HK-2 (cell line): ENCODE measurements around the gene IL1RL2.

Source experiments
- DNase-seq: peaks from one replicate; pipeline ENCODE4 v3.0.0-alpha.2; 2018; ENCODE audit not compliant: unreplicated experiment

Gene IL1RL2

DNA sequence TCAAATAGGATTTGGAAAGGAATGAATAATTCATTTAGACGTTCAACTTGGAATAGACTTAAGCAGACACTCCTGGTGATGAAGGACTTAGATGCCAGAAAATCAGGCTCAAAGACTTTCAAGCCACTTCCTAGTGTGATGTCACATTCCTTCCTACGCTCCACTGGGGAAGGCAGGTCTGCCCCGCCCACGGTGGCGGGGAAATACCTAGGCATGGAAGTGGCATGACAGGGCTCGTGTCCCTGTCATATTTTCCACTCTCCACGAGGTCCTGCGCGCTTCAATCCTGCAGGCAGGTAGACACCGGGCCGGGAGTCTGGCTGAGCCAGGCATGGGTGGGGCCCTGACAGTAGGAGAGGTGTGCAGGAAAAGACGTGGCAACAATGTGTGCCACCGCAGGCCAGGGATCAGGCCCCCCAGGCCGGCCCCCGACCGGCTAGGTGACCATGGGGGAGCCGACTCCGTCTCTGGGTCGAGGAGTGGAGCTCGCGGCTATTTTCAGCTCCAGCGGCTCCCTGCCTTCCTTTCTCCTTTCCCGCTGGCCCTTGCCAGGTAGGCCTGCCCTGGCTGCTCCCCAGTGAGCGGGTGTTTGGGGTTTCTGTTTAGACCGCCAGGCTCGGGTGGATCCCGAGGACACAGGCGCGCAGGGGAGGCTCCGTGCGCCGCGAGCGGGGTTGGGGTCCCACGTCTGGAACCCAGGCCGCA lies at the start of gene IL1RL2:
Gene IL1RL2 (plus strand): TSS at position 233 of the 705 bp plus-strand sequence. CDS start 845 bp downstream, outside the sequence.
- peak; percentile 68 for DNase-seq

DNA sequence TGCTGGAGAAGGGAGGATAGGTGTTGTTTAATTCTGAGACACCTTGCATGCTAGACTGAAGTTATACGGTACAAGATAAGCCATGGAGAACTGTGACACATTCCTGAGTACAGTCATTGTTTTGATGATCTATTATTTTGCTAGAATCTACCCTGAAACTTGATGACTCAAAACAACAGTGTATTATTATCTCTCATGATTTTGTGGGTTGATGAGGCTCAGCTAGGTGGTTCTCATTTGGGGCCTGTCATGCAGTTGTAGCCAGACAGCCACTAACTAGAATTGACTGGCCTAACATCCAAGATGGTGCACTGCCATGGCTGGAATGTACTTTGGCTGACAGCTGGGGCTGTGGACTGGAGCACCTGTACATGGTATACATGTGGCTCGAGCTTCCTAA lies 49.7 kb upstream of the IL1RL2 start:
- no peak for DNase-seq

DNA sequence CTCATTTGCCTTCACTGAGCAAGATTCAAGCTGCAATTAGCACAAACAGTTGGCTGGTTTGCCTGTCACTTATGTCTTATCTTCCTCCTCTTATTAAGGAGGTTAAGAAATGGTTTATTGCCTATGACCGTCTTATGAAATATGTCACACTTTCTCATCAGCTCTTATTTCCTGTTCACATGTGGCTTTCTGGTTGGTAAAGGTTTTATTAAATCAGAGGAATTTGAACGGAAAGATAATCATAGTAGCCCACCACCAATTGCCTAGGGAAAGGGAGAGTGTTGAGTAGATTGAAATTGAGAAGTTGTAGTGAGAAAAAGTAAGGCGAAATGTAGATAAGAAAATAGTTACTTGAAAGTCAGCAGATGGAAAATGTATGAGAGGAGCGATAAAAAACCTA lies 48.5 kb upstream of the IL1RL2 start:
- DNase-seq, result no peak

- DNase-seq, result no peak
Measured at GRCh38 chr2:102139851-102140250, 47.0 kb upstream of the IL1RL2 start.

- no peak for DNase-seq
Measured at GRCh38 chr2:102140377-102140776, 46.4 kb upstream of the IL1RL2 start.

DNA sequence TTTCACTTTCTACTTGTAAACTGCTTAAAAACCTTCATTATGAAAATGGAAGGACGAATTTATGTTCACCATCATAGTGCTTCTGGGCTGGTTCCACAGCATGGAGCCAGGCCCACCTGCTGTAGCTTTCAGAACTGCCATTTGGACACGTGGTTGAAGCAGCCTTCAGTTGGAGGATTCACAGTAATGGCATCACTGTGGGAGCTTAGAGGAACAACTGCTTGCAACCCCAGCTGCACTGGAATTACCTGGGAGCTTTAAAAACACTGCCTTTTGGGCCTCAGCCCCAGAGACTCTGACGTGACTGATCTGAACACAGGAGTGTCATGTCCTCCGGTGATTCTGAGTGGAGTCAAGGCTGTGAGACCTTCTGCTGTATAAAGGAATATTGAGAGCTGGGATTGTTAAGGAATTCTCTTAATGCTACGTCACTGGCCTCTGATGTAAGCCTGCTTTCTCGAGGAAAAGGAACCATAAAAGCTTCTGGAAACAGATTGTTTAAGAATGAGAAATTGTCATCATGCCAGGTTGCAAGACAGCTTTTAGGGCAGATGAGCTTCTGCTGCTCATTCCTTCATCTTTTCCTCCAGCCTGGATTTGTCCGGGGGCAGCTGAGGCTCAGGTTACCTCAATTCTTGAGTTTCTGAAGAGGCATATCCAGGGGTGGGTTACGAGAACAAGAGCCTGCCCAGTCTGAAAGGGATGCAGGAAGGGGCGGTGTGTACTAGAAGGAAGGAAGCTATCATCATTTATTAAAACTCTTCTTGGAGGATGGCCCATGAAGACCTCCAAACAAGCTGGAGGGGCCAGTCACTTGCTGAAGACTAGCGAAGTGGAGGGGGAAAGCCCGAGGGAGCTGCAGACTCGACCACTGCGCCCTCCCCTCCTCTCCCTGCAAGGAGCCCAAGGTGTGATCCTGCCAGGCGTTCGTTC lies 45.5 kb upstream of the IL1RL2 start:
- no peak for DNase-seq

DNA sequence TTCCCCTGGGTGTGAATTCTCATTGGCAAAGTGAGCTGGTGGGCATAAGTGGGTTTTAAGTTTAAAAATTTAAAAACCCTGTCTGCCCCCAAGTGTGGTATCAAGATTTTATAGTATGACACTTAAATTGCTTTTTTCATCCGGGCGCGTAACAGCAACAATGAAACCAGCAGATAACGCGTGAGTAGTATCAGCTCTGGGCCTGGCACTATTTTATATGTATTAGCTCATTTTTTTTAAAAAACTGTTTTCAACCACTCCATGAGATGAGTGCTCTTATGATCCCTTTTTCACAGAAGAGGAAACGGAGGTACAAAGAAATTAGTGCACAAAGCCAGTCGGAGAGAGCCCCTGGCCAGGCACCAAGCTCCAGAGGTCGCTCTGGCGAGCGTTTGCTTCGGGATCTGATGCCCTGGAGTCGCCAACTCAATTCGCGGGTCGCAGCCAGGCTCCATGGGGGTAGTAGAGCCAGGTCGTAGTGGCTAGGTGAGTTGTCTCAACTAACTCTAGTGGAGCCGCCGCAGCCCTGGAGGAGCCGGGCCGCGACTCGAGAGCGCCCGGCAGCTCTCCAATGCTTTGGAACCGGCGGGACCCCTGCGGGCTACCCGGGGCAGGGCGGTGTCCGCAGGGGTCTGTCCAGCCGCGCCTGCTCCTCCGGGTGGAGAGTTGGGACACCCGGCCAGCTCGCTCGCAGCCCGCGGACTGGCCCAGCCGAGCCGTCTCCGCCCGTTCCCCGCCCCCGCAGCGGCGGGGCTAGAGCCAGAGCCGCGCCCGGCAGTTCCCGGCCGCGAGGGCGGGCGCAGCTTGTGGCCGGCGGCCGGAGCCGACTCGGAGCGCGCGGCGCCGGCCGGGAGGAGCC lies 44.6 kb upstream of the IL1RL2 start, which contains the start of gene IL1R1:
Gene IL1R1 (plus strand): TSS at position 777 of the 859 bp plus-strand sequence. CDS start 14,979 bp downstream, outside the sequence.
- peak; percentile 68 for DNase-seq

DNA sequence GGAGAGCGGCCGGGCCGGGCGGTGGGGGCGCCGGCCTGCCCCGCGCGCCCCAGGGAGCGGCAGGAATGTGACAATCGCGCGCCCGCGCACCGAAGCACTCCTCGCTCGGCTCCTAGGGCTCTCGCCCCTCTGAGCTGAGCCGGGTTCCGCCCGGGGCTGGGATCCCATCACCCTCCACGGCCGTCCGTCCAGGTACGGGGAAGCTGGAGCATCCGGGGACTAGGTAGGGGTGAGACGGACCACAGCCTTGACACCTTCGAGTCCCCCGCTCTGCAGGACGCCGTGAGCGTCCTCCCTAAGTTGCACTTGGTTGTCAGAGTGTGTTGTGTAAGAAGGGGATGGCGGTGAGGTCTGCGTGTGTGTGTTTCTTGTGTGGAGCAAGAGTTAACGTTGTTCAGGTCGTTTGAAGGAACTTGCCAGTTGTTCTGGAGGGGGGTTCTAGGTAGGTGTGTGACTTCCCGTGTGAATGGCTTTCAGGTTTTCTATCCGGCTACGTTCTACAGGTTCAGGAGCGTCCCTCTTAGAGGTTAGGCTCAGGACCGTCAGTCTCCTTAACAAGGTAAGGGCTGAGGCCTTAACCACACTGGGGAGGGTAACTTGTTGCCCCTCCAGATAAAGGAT lies 43.9 kb upstream of the IL1RL2 start:
- DNase-seq, result no peak

GRCh38 chr2:102143450-102143985 lies 43.3 kb upstream of the IL1RL2 start:
- DNase-seq, result no peak

DNA sequence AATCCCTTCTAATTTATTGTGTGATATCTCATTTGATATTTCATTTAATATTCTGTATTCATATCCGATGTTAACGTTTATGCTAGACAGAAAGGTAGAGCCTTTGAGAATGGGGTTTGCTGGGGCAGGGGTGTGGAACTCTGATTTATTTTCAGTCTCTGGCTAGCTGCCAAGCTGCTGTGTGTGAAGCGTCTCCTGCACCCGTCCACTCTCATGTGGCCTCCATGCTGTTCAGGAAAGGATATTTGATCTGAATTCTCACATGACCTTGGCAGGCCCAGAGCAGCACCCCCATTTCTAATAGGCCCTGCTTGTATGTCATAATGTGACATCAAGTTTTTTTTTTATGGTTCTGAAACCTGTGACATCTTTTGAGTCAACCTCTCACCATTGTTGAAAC lies 42.7 kb upstream of the IL1RL2 start:
- DNase-seq, result no peak

GRCh38 chr2:102145107-102145506 lies 41.7 kb upstream of the IL1RL2 start:
- no peak for DNase-seq

DNA sequence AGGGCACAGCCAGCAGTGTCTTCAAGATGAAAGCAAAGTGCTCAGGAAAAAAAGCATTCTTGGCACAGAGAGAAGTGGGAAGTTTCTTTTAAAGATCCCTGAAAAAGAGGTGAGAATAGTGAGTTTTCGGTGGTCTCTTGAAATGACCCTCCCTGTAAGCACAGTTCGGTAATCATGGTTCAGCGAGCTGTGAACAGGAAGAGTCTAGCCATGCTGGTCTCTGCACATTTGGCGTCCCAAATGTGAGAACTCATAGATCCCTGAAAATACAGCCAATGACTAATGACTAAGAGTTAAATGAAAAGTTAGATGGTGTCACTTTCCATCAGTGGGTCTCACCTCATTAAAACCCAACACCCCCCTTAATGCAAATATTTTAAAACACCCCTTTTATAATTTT lies 40.9 kb upstream of the IL1RL2 start:
- no peak for DNase-seq

DNA sequence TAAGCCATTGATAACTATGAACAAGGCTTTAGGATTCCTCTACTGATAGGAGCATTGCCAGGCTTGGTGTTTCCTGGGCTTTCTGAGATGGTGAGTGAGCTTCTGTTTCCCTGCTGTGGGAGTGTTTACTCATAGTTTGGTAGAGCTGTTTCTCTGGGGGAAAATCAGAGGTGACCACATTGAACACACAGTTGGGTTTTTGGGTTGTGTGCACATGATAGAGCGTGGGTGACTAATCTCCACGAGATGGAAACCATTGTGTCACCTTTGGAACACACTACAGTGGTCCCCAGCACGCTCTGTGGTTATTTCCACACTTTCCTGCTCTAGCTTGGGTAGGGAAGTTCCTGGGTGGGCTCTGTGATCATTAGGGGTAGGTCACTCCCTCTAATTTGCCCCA lies 38.9 kb upstream of the IL1RL2 start:
- DNase-seq, result no peak

DNA sequence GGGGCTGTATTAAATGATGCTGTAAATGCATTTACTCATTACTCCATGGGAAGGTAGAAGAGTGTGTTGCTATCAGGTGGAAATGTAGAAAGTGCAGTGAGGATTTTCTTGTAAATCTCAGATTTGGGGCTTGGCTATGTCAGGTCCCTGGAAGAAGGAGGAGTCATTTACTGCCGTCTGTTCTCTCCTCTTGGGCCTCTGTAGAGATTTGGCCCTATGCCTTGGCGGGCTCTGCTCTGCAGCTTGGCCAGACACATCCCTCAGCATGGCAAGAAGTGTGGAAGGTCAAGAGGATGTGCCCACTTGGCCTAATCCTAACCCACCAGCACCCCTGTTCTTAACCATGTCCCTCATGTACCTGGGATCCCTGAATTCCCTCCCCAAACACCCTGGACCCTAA lies 37.6 kb upstream of the IL1RL2 start:
- no peak for DNase-seq

DNA sequence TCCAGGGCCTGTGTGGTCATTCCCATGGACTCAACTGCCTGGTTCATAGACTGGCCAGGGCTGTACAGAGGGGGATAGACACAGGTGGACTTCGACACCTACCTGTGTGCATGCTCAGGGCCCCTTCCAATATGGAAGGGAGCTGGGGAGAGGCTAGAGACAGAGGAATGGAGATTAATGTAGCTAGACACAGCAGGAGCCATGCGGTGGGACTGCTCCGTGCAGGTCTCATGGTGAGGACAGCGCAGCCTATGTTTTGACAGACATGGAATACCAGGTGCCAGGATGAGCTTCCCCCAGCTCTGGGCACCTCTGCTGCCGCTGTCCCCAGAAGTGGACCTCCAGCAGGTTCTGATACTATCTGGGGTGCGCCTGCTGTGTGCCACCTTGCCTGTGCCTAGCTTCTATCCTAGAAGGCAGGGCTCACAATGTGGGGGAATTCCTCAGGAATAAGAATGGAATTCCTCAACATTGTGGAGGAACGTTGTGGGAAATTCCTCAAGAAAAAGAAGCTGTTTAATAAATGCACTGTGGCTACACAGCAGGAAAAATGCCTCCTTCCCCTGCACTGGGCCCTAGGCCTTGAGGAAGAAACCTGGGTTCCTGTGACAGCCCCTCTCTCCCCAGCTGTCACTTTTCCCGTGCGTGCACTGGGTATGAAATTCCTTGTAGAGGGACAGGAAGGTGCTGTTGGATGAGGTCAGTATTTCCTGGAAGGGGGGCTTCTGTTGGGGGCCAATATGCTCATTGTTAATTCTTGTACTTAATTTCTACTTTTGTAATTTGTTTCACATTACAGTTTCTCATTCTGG lies 37.0 kb upstream of the IL1RL2 start:
- no peak for DNase-seq

DNA sequence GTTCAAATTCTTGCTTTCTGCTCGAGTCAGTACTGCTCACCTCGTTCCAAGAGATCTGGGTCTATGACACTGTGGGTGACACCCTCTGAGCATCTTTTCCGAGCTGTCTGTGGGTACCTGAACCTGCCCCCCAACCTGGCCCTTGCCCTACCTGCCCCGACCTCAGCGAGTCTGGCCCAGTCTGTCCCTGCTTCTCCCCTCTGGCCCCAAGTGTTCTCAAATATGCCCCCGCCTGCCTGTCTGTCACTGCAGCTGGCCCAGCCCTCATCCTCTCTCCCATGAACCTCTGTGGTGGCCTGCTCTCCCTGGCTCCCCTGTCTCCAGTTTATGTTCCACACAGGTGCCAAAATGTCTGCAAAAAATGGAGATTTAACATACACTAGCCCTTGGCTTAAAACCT lies 32.5 kb upstream of the IL1RL2 start:
- DNase-seq, result no peak

GRCh38 chr2:102154946-102155702 lies 31.7 kb upstream of the IL1RL2 start:
- no peak for DNase-seq

GRCh38 chr2:102155703-102156515 lies 30.9 kb upstream of the IL1RL2 start:
- no peak for DNase-seq
